GM21515 (cell line): Measurements from ENCODE around the gene ITPR2.
"Not testable (repeated sequence)": the region's sequence is repeated elsewhere in the genome, so short reads cannot be mapped to it uniquely, and the experiment has no call there.

Experiments
- ATAC-seq: cut with Tn5 transposase; IDR thresholded peaks from one replicate; pipeline ENCODE4 v1.9.1; 2021; ENCODE audit not compliant: unreplicated experiment

Gene ITPR2

GRCh38 chr12:26535826-26536225 is 297.2 kb downstream of the ITPR2 start:
- no peak for ATAC-seq

GRCh38 chr12:26534071-26534470 is 298.9 kb downstream of the ITPR2 start:
- ATAC-seq = no peak

GRCh38 chr12:26533211-26533610 is 299.8 kb downstream of the ITPR2 start:
- no peak for ATAC-seq

DNA sequence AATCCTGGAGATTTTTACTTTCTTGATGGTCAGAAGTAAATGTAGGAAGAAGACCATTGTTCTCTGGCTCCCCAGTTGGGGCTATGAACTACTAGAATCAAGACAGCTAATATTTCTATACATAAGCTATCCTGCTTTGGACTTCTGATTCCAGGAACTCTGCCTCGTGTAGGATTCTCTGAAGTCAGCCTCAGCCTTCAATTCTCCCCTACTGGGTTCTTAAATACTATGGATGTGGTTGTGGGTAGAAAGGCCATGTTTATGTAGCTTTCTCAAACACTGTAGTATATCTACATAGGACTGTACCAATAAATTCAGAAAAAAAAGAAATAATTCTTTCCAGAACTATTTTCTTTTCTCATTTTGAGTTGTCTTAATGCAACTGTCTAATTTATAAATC is 302.5 kb downstream of the ITPR2 start:
- no peak for ATAC-seq

DNA sequence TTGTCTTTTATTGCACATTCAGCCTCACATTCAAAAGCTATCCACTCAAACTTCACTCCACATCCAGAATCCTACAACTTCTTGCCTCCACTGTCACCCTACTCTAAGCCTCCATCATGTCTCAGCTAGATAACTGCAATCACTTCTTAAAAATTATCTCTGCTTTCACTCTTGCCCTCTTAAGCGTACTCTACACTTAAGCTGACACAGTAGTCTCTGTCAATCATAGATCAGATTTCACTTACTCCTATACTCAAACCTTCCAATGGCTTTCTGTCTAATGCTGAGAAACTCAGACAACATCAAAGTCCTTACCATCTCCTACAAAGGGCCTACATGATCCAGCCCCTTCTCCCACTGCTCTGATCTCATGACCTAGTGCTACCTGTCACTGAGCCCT is 304.1 kb downstream of the ITPR2 start:
- ATAC-seq = no peak

GRCh38 chr12:26527682-26528081 is 305.3 kb downstream of the ITPR2 start:
- no peak for ATAC-seq

- no peak for ATAC-seq
Observed at GRCh38 chr12:26524862-26525465, 308.0 kb downstream of the ITPR2 start.

- no peak for ATAC-seq
Observed at GRCh38 chr12:26523708-26524150, 309.3 kb downstream of the ITPR2 start.

DNA sequence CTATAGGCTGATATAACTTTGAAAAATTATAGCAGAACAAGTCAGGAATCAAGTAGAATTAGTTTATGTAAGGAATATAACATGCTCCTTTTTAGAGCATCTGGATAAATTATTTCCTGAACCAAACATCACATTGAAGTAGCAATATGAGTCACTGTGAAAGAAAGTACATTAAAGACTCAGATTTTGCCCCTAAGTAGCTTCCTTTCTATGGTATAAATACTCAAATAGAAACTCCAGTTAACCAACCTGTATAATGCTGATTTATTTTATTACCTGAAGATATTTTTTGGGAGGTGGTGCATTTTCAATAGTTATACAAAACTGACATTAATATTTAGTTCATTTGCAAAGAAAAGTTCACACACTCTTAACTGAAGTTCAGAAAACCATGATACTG is 312.1 kb downstream of the ITPR2 start:
- no peak for ATAC-seq

DNA sequence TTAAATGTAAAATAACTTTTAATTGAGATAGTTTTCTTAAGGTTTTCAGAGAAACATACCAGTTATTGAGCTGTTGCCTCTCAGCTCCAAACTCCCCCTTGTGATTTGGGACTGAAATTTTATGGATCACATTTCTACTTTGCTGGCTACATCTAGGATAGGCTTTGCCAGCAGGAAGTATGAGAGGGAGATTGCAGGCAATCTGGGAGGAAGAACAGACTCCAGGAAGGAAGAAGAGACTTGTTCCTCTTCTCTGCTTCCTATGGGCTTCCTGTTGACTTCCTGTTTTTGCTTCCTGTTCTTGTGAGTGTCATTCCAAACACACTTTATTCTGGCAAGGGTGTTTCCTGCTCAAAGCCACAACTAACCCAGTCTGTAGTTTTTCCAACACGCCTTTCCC is 312.9 kb downstream of the ITPR2 start:
- ATAC-seq = no peak

- no peak for ATAC-seq
Observed at GRCh38 chr12:26519462-26519861, 313.5 kb downstream of the ITPR2 start.

GRCh38 chr12:26517320-26517719 is 315.7 kb downstream of the ITPR2 start:
- ATAC-seq = not testable (repeated sequence)

GRCh38 chr12:26514364-26514763 is 318.6 kb downstream of the ITPR2 start:
- ATAC-seq = no peak

DNA sequence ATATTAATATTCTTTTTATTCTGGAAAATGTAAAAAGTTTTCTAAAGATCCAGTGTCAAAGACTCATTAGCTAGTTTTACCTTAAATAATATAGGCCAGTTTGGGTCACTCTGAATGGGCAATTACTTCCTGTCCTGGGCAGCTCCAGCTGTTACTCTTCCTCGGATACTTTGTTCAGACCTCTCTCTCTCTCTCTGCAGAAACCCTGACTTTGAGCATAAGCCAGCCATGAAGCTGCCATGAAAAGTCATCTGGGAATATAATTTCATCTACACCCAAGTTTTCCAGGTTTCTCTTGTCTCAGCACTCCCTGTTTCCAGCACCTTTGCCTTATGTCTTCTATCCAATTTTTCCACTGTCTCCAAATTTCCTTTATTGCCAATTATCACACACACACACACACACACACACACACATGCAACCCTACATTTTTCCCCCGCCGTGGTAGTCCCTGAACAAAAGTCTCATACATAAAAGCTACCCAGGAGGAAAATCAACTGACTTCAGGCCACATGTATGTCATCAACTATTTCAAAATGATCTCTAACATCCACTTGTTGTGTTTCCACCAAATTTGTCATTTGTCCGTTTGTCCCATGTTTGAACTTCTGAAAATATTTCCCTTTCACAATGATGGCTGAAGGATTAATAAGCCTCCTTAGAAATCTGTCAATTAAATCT is 319.5 kb downstream of the ITPR2 start:
- no peak for ATAC-seq

GRCh38 chr12:26512213-26512612 is 320.8 kb downstream of the ITPR2 start:
- no peak for ATAC-seq

GRCh38 chr12:26510354-26510674 is 322.7 kb downstream of the ITPR2 start:
- ATAC-seq = no peak

GRCh38 chr12:26507613-26508012 is 325.4 kb downstream of the ITPR2 start:
- no peak for ATAC-seq

DNA sequence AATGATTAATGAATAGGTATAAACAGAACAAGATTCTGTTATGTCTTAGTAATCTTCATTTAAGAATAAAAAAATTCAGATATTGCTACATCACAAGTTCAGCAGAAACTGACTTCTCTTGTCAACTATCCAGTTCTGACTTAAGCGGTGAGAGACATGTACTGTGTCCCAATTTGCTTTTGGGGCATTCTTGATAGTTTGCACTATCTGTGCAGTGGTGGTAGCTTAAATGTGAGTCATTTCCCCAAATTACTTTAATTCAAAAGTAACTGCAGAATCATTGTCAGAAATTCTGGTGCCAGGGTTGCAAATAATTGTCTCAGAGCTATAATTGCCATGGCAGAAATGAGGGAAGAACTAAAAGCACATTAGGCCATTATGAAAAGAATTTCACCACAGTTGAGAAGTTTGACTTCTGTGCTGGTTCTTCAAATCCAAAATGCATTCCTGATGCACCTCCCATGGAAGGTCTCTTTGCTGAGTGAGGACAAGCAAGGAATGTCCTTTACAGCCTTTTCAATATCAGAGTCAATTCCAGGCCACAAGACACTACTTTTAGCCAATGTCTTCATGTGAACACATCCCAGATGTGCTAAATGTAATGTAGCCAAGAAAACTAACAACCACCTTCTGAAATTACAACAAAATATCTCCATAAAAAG is 332.9 kb downstream of the ITPR2 start:
- ATAC-seq = no peak

DNA sequence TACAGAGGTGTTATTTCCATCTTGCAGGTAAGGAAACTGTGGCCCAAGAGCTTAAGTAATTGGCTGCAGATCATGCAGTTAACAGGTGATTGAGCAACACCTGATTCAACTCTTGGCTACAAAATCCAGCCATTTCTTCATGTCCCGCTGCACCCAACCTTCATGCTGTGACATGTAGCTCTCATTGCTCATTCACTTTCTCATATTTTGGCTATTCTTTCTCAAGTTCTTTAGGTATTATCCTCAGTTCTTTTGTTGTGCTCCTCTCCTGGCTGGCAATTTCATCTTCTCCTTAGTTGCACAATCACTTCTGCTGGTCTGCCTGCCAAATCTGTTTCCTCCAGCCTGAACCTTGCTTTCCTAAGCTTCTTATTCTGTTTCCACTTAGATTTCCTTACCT is 336.8 kb downstream of the ITPR2 start:
- no peak for ATAC-seq

DNA sequence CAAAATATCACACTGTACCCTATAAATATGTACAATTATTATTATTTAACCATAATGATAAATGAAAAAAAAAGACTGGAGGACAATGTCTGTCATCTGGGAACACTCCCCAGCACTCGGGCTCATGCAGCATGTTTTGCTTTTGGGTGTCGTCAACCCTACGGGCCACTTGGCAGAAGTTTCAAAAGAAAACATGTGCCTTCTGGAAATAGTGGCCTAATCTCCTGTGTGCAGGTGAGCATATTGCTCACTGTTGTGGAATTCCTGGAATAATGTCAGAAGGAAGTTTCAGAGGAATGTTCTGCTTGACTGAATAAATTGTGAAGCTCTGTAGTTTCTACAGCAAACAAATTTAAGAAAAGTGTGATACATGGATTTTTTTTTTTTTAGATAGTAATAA is 339.3 kb downstream of the ITPR2 start:
- ATAC-seq = no peak

DNA sequence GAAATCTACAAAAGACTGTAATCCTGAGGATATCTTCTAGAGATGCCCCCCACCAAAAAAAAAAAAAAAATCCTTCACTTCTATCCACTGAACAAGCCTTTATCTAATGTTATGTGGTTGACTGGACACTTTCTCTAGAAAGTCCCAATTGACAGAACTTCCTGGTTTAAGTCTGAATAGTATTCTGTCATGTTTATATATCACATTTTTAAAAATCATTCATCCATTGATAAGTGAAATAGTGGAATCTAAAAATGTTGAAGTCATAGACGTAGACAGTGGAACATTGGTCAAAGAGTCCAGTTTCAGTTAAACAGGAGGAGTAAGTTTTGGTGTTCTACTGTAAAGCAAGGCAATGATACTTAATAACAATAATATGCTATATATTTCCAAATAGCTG is 340.6 kb downstream of the ITPR2 start:
- ATAC-seq = no peak

GRCh38 chr12:26489908-26490307 is 343.1 kb downstream of the ITPR2 start:
- no peak for ATAC-seq

GRCh38 chr12:26488351-26488750 is 344.6 kb downstream of the ITPR2 start:
- no peak for ATAC-seq
